Measurements from ENCODE around the gene SPAG7. TPM values are rescaled to one million over a fixed set of nuclear protein-coding genes. Genes with fewer than 3 reads are reported as not detected.

SPAG7 gene
- polyA plus RNA-seq, 1 of the 3 experiments (the other 2 are of a cell fraction): 133 TPM

DNA sequence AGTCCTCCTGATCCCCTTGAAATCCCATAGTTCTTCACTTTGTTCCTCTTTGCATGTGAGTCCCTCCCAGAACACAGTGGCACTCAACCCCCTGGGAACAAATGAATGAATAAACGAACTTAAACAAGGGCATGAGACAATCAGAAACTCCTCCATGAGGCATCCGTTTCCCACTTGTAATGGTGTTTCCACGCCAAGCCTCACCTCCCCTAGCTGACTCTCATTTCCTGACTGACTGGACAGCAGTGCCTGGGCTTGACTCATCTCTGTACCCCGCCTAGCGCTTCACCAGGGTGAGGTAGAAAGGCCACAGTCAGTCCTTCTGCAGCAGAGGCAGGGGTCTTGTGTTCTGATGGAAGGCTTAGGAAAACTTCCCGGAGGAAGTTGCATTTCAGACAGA is 44.3 kb upstream of the SPAG7 start:
- peaks cover 34 to 39% of the 10 kb centered on the region in 2 experiments for H3K36me3 ChIP-seq (replicated peaks in 1 of 2; ENCODE audit: control insufficient read depth in 1 of 2, insufficient read depth in 2 of 2, low read length in 1 of 2)
- H3K79me2 ChIP-seq (ENCODE audit: insufficient read depth): no peaks in the 10 kb centered on the region
- H3K27me3 ChIP-seq (ENCODE audit: insufficient read depth): no peaks in the 10 kb centered on the region
- no peaks in the 10 kb centered on the region for H4K20me1 ChIP-seq (ENCODE audit: insufficient read depth)
- no peak overlapping the region for H3K9ac ChIP-seq
- no peak for DNase-seq
- POLR2A ChIA-PET: no interaction called here
- no peaks in the 10 kb centered on the region for H3F3A ChIP-seq (replicated peaks; ENCODE audit: insufficient read depth)
- WGBS (ENCODE audit: low lambda C conversion rate): 78% methylated on average over 6 of the region's 6 CpGs
- no peaks in the 10 kb centered on the region for H3K9me3 ChIP-seq
- H2AFZ ChIP-seq (ENCODE audit: low read depth): no peak overlapping the region
- TF ChIP-seq, protein P1, sequence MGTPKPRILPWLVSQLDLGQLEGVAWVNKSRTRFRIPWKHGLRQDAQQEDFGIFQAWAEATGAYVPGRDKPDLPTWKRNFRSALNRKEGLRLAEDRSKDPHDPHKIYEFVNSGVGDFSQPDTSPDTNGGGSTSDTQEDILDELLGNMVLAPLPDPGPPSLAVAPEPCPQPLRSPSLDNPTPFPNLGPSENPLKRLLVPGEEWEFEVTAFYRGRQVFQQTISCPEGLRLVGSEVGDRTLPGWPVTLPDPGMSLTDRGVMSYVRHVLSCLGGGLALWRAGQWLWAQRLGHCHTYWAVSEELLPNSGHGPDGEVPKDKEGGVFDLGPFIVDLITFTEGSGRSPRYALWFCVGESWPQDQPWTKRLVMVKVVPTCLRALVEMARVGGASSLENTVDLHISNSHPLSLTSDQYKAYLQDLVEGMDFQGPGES (IDR thresholded peaks at IDR 0.05; ENCODE audit: low read depth, low read length): no peak
- TF ChIP-seq REST (IDR thresholded peaks at IDR 0.05; ENCODE audit: low read depth, low read length) (peak; percentile 63; the same call in 1 of the 2 replicates), FOSL2 (IDR thresholded peaks at IDR 0.05; ENCODE audit: borderline replicate concordance, low read depth) (peak; percentile 42; the same call in 1 of the 2 replicates)
- TF ChIP-seq, protein P2, sequence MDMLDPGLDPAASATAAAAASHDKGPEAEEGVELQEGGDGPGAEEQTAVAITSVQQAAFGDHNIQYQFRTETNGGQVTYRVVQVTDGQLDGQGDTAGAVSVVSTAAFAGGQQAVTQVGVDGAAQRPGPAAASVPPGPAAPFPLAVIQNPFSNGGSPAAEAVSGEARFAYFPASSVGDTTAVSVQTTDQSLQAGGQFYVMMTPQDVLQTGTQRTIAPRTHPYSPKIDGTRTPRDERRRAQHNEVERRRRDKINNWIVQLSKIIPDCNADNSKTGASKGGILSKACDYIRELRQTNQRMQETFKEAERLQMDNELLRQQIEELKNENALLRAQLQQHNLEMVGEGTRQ (IDR thresholded peaks at IDR 0.05; ENCODE audit: borderline replicate concordance, low read depth, low read length): no peak
- no peaks in the 10 kb centered on the region for H3K9me2 ChIP-seq
- no peak overlapping the region for H3K4me2 ChIP-seq
- H3K27ac ChIP-seq (ENCODE audit: low read depth in 2 of 2, low read length in 1 of 2): no peak overlapping the region
- CTCF ChIA-PET: interaction anchor here (0.6 kb wide), 1 partner anchor 102 kb away, joined by 3 read pairs; no protein-coding TSS in a partner anchor
- H3K4me3 ChIP-seq (ENCODE audit: low read depth in 2 of 2, low read length in 1 of 2): no peak overlapping the region
- H3K4me1 ChIP-seq (ENCODE audit: control insufficient read depth in 1 of 2, insufficient read depth in 2 of 2, low read depth in 1 of 2, low read length in 1 of 2): no peaks in the 10 kb centered on the region

DNA sequence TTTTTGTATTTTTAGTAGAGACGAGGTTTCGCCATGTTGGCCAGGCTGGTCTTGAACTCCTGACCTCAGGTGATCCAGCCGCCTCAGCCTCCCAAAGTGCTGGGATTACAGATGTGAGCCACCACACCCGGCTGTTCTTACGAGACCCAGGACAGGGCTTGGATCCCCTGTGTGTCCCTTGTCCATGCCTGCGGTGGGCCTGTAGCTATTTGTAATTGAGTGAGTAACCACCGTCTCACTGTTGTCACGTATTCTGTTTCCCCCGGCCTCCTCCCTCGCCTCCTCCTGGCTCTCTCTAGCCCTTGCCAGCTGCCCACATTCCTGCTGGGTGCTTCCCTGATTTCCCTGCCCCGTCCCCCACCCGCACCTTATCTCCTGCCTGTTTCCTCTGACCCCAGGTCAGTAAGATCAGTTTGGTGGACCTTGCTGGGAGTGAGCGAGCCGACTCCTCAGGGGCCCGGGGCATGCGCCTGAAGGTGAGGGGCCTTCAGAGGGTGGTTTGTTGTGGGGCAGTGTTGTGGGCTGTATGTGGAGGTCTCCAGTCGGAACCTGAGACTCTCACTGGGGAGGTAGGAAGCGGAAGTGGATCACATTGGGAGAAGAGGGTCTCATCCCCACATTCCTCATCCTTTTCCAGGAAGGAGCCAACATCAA is 35.7 kb upstream of the SPAG7 start:
- Histone ChIP-seq H3K4me1 (ENCODE audit: control insufficient read depth in 1 of 2, insufficient read depth in 2 of 2, low read depth in 1 of 2, low read length in 1 of 2) (peaks cover 5 to 18% of the 10 kb centered on the region in 2 experiments; a peak in 2 of 4 replicates), H2AFZ (ENCODE audit: low read depth) (no peak overlapping the region)
- no peak for TF ChIP-seq ELF1 (IDR thresholded peaks at IDR 0.05)
- TF ChIP-seq, protein P3, sequence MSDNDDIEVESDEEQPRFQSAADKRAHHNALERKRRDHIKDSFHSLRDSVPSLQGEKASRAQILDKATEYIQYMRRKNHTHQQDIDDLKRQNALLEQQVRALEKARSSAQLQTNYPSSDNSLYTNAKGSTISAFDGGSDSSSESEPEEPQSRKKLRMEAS (IDR thresholded peaks at IDR 0.05; ENCODE audit: low read depth): no peak
- no peak for TF ChIP-seq GABPA (IDR thresholded peaks at IDR 0.05; ENCODE audit: low read depth)
- no peak for TF ChIP-seq EP300 (IDR thresholded peaks at IDR 0.05; ENCODE audit: borderline replicate concordance in 1 of 2, low read depth in 1 of 2, low read length in 1 of 2)
- no peak for TF ChIP-seq POLR2AphosphoS5 (IDR thresholded peaks at IDR 0.05; ENCODE audit: low read depth, low read length)
- TF ChIP-seq RCOR1 (IDR thresholded peaks at IDR 0.05; ENCODE audit: low read length): no peak
- no peak for TF ChIP-seq YY1 (IDR thresholded peaks at IDR 0.05; ENCODE audit: low read depth)
- TF ChIP-seq CTCF (IDR thresholded peaks at IDR 0.05): no peak
- no peak for TF ChIP-seq RFX5 (IDR thresholded peaks at IDR 0.05; ENCODE audit: low read length)
- no peak for TF ChIP-seq ZBTB33 (IDR thresholded peaks at IDR 0.05; ENCODE audit: borderline replicate concordance, low read depth)
- no peak for TF ChIP-seq JUND (IDR thresholded peaks at IDR 0.05)
- no peak for TF ChIP-seq EZH2phosphoT487 (IDR thresholded peaks at IDR 0.05; ENCODE audit: borderline replicate concordance, low read depth)
- no peak for TF ChIP-seq NRF1 (IDR thresholded peaks at IDR 0.05; ENCODE audit: low read depth, low read length)

More for the DNA sequence above, 35.7 kb upstream of the SPAG7 start:
- H4K20me1 ChIP-seq (ENCODE audit: insufficient read depth): peaks cover 20% of the 10 kb centered on the region
- H3K4me3 ChIP-seq (ENCODE audit: low read depth in 2 of 2, low read length in 1 of 2): no peak overlapping the region
- H3K4me2 ChIP-seq: no peak overlapping the region
- POLR2A ChIA-PET: no interaction called here
- 96% methylated on average over 18 of the region's 18 CpGs for WGBS (ENCODE audit: low lambda C conversion rate)
- no peaks in the 10 kb centered on the region for H3F3A ChIP-seq (replicated peaks; ENCODE audit: insufficient read depth)
- H3K9me2 ChIP-seq: no peaks in the 10 kb centered on the region
- H3K79me2 ChIP-seq (ENCODE audit: insufficient read depth): peaks cover 45% of the 10 kb centered on the region
- DNase-seq: no peak
- H3K27ac ChIP-seq (ENCODE audit: low read depth in 2 of 2, low read length in 1 of 2): no peak overlapping the region
- H3K27me3 ChIP-seq (ENCODE audit: insufficient read depth): no peaks in the 10 kb centered on the region
- CTCF ChIA-PET: interaction anchor here (1.9 kb wide), 1 partner anchor 24 kb away, joined by 5 read pairs; no protein-coding TSS in a partner anchor
- H3K9ac ChIP-seq: no peak overlapping the region
- peaks cover 44 to 59% of the 10 kb centered on the region in 2 experiments for H3K36me3 ChIP-seq (replicated peaks in 1 of 2; ENCODE audit: control insufficient read depth in 1 of 2, insufficient read depth in 2 of 2, low read length in 1 of 2)
- no peaks in the 10 kb centered on the region for H3K9me3 ChIP-seq

All from SK-N-SH (cell line).